OCI-LY1 (cell line): ENCODE measurements around the gene SRPX2.

Experiments used
- H2AFZ ChIP-seq: fragments of 200-600 bp; sonication (generic), shearing (Covaris generic); 2 replicates; pipeline ENCODE4 v1.6.0; 2014; ENCODE audit warnings: antibody characterized with exemption, mild to moderate bottlenecking, low read length
- H3F3A ChIP-seq: fragments of 200-600 bp; sonication (generic), shearing (Covaris generic); 2 replicates; pipeline ENCODE4 v1.6.0; 2014; ENCODE audit warnings: mild to moderate bottlenecking, antibody characterized with exemption, low read length, moderate library complexity; ENCODE audit not compliant: insufficient read depth
- H3K27ac ChIP-seq: fragments of 200-600 bp; sonication (generic); 2 replicates; pipeline ENCODE4 v1.5.1; 2014; ENCODE audit warnings: low read length, mixed run types, mild to moderate bottlenecking, low read depth; ENCODE audit not compliant: poor library complexity, severe bottlenecking
- H3K27me3 ChIP-seq: fragments of 200-600 bp; sonication (generic); 2 replicates; pipeline ENCODE4 v1.6.0; 2014; ENCODE audit warnings: antibody characterized with exemption, mild to moderate bottlenecking, low read length, moderate library complexity; ENCODE audit not compliant: insufficient read depth
- H3K36me3 ChIP-seq: fragments of 200-600 bp; sonication (generic); 2 replicates; pipeline ENCODE4 v1.6.1; 2014; ENCODE audit warnings: mild to moderate bottlenecking, antibody characterized with exemption, low read length, moderate library complexity, mixed read lengths; ENCODE audit not compliant: insufficient read depth
- H3K4me1 ChIP-seq: fragments of 200-600 bp; sonication (generic); 2 replicates; pipeline ENCODE4 v1.5.1; 2014; ENCODE audit warnings: mild to moderate bottlenecking, low read length, moderate library complexity; ENCODE audit not compliant: insufficient read depth, severe bottlenecking
- H3K4me2 ChIP-seq: fragments of 200-600 bp; sonication (generic), shearing (Covaris generic); 2 replicates; pipeline ENCODE4 v1.6.1; 2014; ENCODE audit warnings: low read length
- H3K4me3 ChIP-seq: fragments of 200-600 bp; sonication (generic); 2 replicates; pipeline ENCODE4 v1.5.1; 2014; ENCODE audit warnings: low read length, low read depth, mild to moderate bottlenecking, mixed read lengths; ENCODE audit not compliant: poor library complexity, severe bottlenecking
- H3K79me2 ChIP-seq: fragments of 200-600 bp; shearing (Covaris generic); 2 replicates; pipeline ENCODE4 v1.6.1; 2016; ENCODE audit warnings: mixed run types, low read length, mixed read lengths; ENCODE audit not compliant: insufficient read depth
- H3K9ac ChIP-seq: fragments of 200-600 bp; sonication (generic), shearing (Covaris generic); 2 replicates; pipeline ENCODE4 v1.6.1; 2014; ENCODE audit warnings: mild to moderate bottlenecking, low read length, mixed read lengths
- H3K9me2 ChIP-seq: fragments of 200-600 bp; sonication (generic), shearing (Covaris generic); 2 replicates; pipeline ENCODE4 v1.6.1; 2014; ENCODE audit warnings: low read depth, mild to moderate bottlenecking, low read length, mixed read lengths
- H3K9me3 ChIP-seq: fragments of 200-600 bp; shearing (Covaris generic); 2 replicates; pipeline ENCODE4 v1.6.1; 2014; ENCODE audit warnings: low read length, mixed read lengths
- H4K20me1 ChIP-seq: fragments of 200-600 bp; sonication (generic), shearing (Covaris generic); 2 replicates; pipeline ENCODE4 v1.6.0; 2016; ENCODE audit warnings: mild to moderate bottlenecking, low read length; ENCODE audit not compliant: insufficient read depth
- CTCF ChIP-seq: fragments of 200-600 bp; sonication (generic), shearing (Covaris generic); IDR thresholded peaks from 2 replicates; pipeline ENCODE4 v1.5.1; 2017; ENCODE audit warnings: mild to moderate bottlenecking, antibody characterized with exemption, low read length, moderate library complexity, mixed read lengths
- EZH2 ChIP-seq: fragments of 200-600 bp; sonication (generic), shearing (Covaris generic); IDR thresholded peaks from 2 replicates; pipeline ENCODE4 v1.8.0; 2017; ENCODE audit warnings: borderline replicate concordance, mixed run types, mild to moderate bottlenecking, antibody characterized with exemption, low read length, moderate library complexity, mixed read lengths

Gene SRPX2

GRCh38 chrX:100681599-100681998, 37.6 kb downstream of the SRPX2 start:
- H3K9ac ChIP-seq = no peak overlapping the region
- no peak overlapping the region for H3K4me2 ChIP-seq
- no peak overlapping the region for H3K4me3 ChIP-seq
- no peaks in the 10 kb centered on the region for H3K9me2 ChIP-seq
- no peaks in the 10 kb centered on the region for H3K36me3 ChIP-seq
- no peaks in the 10 kb centered on the region for H3K79me2 ChIP-seq
- no peaks in the 10 kb centered on the region for H3K4me1 ChIP-seq
- H3F3A ChIP-seq = no peaks in the 10 kb centered on the region
- no peak for TF ChIP-seq CTCF
- no peak for TF ChIP-seq EZH2
- no peaks in the 10 kb centered on the region for H3K27me3 ChIP-seq
- no peaks in the 10 kb centered on the region for H3K9me3 ChIP-seq
- no peak overlapping the region for H2AFZ ChIP-seq
- no peak overlapping the region for H3K27ac ChIP-seq
- H4K20me1 ChIP-seq = no peaks in the 10 kb centered on the region

GRCh38 chrX:100682939-100683338, 38.9 kb downstream of the SRPX2 start:
- Histone ChIP-seq H3K9ac (no peak overlapping the region), H3K4me2 (no peak overlapping the region), H3K4me1 (no peaks in the 10 kb centered on the region), H4K20me1 (no peaks in the 10 kb centered on the region), H3K79me2 (no peaks in the 10 kb centered on the region), H3K27ac (no peak overlapping the region), H3F3A (no peaks in the 10 kb centered on the region), H2AFZ (no peak overlapping the region), H3K27me3 (no peaks in the 10 kb centered on the region), H3K9me3 (no peaks in the 10 kb centered on the region), H3K9me2 (no peaks in the 10 kb centered on the region), H3K4me3 (no peak overlapping the region), H3K36me3 (no peaks in the 10 kb centered on the region)
- TF ChIP-seq CTCF (no peak), EZH2 (no peak)

- TF ChIP-seq EZH2 (no peak), CTCF (peak; percentile 71)
- Histone ChIP-seq H3K27ac (no peak overlapping the region), H3K9ac (no peak overlapping the region), H3K9me2 (no peaks in the 10 kb centered on the region), H3K79me2 (no peaks in the 10 kb centered on the region), H2AFZ (no peak overlapping the region), H3K9me3 (no peaks in the 10 kb centered on the region), H3F3A (no peaks in the 10 kb centered on the region), H3K4me3 (no peak overlapping the region), H3K27me3 (no peaks in the 10 kb centered on the region), H4K20me1 (no peaks in the 10 kb centered on the region), H3K36me3 (no peaks in the 10 kb centered on the region), H3K4me2 (no peak overlapping the region), H3K4me1 (no peaks in the 10 kb centered on the region)
Measured at GRCh38 chrX:100685284-100685996, 41.4 kb downstream of the SRPX2 start.
